Kasumi-1 (cell line): ENCODE data around the gene RGP1.

Experiments used
- DNase-seq, 2 experiments: peaks; one replicate each; lab custom pipeline; 2025; lab: John Stamatoyannopoulos, UW

Gene RGP1

DNA sequence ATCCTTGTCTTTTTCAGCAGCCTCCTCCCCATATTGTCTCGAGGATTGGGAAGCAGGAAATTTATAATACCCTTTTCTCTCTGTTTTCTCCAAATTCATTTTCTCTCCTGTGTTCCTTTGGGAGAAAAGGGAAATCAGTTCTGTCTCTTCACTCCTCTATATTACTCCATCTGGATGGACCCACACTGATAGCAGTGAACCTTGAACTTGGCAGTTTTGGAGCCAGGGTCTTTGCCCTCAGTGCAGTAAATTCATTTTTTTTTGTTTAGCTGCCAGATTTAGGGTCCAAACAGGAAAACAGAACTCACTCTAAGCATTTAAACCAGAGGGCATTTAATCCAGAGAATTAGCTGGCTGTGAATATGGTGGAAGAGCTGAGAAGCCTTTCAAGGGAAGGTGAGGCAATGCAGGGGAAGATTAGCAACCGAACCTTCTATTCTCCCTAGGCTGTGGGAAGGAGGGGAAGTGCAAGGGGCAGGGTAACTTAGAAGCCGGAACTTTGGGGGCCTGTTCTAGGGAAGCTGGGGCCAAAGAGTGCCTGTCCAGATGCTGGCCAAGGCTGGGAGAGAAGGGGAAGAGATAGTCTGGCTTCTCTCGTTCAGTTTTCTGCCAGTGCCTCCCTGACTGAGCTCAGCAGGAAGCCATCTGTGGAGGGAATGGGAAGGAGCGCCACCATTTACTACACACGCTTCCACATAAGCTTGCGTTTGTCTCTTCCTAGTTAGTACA, 26.0 kb downstream of the RGP1 start:
- DNase-seq, result peak; percentile 74 to 76

DNA sequence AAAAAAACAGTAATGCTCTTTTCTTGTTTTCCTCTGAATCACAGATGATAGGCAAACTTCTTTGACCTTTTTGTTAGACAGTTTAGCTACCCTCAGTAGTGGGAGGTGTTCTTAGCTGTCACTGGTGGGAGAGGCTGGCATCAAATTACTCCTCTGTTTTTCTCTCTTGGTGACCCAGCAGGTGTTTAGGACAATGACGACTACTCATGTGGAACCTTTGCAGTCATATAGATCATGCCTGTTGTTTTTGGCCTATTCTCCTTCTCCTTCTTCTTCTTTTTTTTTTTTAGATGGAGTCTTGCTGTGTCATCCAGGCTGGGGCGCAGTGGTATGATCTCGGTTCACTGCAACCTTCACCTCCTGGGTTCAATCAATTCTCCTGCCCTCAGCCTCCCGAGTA, 26.9 kb downstream of the RGP1 start:
- no peak for DNase-seq

DNA sequence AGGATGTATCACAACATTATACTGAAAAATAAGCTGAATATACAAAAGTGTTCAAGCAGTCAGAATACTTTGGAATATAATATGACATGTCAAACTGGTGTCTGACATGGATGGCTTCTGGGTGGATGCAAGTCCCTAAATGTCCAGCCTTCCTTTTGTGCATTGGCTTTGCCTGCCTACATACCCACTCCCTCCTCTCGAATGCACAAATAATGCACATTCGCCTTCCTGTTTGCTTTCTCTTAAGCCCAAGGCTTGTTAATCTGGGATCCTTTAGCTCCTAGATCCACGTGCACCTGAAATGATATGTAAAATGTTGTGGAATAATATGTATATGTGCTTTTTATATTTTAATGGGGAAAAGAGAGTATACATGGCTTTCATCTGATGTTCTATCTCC, 29.4 kb downstream of the RGP1 start:
- DNase-seq, result no peak

DNA sequence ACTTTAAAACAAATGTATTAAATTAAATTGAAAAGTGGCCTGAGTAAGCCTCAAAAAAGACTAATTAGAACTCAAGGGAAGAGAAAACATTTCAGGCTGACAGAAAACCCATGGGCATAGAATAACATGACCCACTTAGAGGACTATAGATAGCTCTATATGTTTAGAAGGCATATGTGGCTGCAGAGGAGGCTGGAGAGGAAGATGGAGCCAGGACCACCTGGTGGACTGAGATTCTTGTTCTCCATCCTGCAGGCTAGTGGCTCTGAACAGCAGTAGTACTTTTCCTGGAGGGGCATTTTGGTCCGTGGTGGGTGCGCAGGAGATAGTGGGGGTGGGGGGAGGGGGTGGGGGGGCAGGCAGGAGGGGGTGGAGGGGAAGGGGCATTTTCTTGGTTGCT, 32.0 kb downstream of the RGP1 start:
- DNase-seq, result no peak

- no peak for DNase-seq
These were observed 34.3 kb downstream of the RGP1 start for GRCh38 chr9:35783418-35783817.

- no peak for DNase-seq
These were observed 40.5 kb downstream of the RGP1 start for GRCh38 chr9:35789541-35789940.

DNA sequence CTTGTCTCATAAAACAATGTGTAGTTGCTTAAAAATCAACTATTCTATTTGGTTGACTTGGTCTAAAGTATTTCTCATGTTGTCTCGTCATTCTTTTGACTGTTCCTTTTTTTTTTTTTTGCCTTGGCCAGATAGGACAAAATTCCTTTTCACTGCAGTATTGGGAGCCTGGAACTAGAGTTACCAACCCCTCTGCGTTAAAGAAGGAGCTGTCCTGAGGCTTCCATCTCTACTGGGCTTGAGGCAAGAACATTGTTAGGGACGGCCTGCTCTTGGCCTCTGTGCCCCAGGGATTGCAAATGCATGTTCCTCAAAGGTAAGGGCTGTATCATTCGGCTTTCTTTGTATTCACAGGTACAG, 40.9 kb downstream of the RGP1 start:
- no peak for DNase-seq

- DNase-seq, result peak; percentile 66 to 83
These were observed 41.6 kb downstream of the RGP1 start for GRCh38 chr9:35790385-35791296.

GRCh38 chr9:35791297-35791921, 42.3 kb downstream of the RGP1 start, which contains the start of gene NPR2:
Gene NPR2, plus strand, starts transcription at chr9:35791591. Its CDS starts 818 bp downstream, at chr9:35792409.
- no peak for DNase-seq

GRCh38 chr9:35792024-35792813, 43.1 kb downstream of the RGP1 start:
- no peak for DNase-seq

DNA sequence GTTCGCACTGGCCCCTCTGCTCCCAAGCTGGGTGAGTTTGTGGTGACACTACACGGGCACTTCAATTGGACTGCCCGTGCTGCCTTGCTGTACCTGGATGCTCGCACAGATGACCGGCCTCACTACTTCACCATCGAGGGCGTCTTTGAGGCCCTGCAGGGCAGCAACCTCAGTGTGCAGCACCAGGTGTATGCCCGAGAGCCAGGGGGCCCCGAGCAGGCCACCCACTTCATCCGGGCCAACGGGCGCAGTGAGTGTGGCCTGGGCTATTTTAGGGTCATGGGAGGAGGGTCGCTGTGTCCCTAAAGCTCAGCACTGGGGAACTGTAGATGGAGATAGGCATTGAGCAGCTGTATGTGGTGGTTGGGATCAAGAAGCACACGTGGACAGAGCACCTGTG, 43.7 kb downstream of the RGP1 start:
- DNase-seq, result no peak

DNA sequence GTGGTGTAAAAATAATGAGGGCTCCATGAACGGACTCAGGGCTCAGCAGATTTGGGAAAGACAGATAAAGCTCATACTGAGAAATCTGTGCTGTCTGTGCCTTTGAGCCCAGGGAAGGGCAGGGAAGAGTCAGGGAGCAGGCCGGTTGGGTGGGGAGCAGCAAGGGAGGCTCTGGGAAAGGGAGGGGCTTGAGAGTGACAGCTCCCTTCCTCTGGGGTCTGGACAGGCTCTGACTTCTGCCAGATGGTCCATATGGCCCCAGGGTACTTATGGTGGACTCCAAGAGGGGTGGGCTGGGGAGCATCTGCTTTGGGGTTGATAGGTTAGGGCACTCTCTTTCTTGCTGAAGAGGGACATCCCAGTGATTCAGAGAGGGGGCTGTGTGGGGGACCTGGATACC, 44.4 kb downstream of the RGP1 start:
- no peak for DNase-seq

DNA sequence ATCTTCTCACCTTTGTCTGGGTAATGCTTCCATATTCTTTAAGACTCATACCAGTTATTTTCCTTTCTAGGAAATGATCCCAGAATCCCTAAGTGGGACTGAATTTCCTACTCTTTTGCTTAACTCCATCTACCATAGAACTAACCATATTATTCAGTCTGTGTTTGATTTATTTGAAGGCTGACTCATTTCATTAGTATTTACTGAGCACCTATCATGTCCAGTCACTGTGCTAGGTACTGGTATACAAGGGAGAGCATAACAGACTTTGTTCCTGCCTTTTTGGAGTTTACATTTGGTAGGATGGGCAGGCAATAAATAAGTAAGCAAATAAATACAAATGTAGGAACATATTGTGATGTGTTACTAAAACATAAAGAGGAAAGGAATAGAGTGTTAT, 46.6 kb downstream of the RGP1 start:
- no peak for DNase-seq

DNA sequence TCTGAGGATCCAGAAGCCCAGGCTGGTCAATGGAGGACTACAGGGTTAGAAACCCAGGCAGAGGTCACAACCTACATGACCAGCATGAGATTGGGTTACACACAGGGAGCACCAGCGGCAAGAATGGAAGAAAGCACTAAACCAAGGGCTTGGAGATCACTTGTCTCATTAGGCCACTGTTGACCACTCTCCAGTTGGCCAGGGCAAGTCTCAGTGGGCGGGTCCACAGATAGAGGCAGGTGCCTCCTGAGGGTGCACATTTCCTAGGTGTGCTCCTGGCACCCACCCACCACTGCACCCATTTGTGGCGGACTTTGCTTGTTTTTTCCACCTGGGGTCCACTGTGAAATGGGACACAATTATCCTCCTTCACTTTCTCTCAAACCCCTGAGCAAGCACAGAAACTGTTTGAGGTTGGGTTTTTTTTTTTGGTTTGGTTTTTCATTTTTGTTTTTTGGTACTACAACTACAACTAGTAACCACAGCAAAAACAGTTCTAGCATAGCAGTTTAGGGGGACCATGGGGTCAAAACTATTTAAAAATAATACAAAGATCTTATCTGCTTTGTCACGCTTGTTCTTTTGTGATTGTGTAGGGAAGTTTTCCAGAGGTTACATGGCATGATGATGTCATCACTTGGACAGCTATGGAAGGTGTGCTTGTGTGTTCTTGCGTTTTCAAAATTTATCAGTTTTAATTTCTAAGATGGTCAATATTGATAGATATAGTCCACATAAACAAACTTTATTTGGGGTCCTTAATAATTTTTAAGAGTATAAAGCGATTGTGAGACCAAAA, 48.4 kb downstream of the RGP1 start:
- DNase-seq, result no peak

DNA sequence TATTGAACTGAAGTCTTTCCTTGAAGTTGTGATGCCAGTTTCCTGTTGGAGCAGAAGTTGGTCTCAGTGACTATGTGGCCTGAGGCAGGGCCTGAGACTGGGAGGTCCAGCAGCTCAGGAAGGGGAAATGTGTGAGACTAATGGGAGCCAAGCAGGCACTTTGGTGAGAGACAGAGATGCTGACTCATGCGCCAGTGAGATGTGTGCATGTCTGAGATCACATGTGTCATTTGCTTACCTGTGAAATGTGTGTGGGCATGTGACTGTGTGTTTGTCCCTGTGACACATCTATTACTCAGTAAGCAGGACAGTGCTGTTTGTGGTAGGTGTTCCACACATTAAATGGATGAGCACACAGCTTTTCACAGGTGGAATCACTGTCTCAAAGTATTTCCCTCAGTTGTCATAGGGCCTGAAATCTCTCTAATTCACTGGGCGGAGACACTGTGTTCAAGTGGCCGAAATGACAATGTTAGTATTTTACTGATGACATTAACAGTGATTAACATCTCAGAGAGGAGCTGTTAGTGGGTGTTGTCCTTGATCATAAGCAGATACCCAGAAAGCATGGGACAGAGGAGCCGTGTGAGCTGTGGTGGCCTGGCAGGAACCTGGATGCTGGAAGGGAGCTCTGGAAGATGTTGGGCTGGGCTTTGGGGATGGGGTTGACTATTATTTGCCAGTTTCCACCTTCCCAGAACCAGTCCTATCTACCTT, 49.7 kb downstream of the RGP1 start:
- no peak for DNase-seq

GRCh38 chr9:35800530-35800929, 51.4 kb downstream of the RGP1 start:
- DNase-seq, result no peak

DNA sequence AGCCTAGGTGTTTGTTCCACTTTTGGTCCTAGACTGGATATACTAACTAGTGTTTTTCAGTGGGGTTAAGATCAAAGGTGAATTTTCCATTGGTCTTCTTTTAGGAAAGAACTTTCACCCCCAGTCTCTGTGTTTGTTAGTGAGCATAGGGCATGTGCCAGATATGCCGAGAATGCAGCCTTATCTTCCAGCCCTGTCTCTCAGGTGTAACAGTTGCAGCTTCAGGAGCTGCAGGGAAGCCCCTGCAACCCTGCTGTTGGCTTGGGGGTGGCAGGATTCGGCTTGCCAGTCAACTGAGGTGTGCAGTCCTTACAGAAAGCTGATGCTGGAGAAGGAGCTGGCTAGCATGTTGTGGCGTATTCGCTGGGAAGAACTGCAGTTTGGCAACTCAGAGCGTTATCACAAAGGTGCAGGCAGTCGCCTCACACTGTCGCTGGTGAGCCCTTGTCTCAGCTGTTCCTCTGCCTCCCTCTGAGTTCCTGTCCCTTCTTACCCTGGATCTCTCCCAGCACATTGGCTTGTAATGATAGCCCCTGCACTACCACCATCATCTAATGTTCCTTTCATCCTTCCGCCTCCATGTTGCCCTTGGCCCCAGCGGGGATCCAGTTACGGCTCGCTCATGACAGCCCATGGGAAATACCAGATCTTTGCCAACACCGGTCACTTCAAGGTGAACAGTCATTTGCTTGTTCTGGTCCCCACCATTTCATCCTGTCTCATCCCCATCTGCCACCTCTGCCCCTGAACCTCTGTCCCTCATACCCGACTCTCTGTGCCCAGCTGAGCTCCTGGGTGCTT, 52.4 kb downstream of the RGP1 start:
- no peak for DNase-seq

- no peak for DNase-seq
These were observed 57.0 kb downstream of the RGP1 start for GRCh38 chr9:35806101-35806500.
